Activated naive CD4-positive, alpha-beta T cell treated with anti-CD3 and anti-CD28 coated beads, Interleukin-2, amount 10 ng/mL, durations not matched to agents 7 days and 5 days (primary cell): ENCODE results near the gene RALA.

Experiments used
- CTCF ChIA-PET: fragments of 350-600 bp; sonication (Branson Sonifier 250); formaldehyde crosslinking; loops from one replicate; lab custom pipeline; 2021; ENCODE audit warnings: antibody characterized with exemption; lab: Charles Lee
- DNase-seq: peaks from one replicate; pipeline ENCODE4 v3.0.0-alpha.2; 2020
- H3K27ac Mint-ChIP-seq: one replicate; pipeline ENCODE4 v1.8.0; 2021; ENCODE audit warnings: mild to moderate bottlenecking, moderate library complexity, mixed read lengths
- H3K27me3 Mint-ChIP-seq: one replicate; pipeline ENCODE4 v1.8.0; 2021; ENCODE audit warnings: mild to moderate bottlenecking, mixed read lengths
- H3K36me3 Mint-ChIP-seq: one replicate; pipeline ENCODE4 v1.8.0; 2021; ENCODE audit warnings: mixed read lengths
- H3K4me1 Mint-ChIP-seq: one replicate; pipeline ENCODE4 v1.8.0; 2021; ENCODE audit warnings: mixed read lengths
- H3K4me3 Mint-ChIP-seq: one replicate; pipeline ENCODE4 v1.8.0; 2021; ENCODE audit warnings: mild to moderate bottlenecking, moderate library complexity, mixed read lengths
- H3K9me3 Mint-ChIP-seq: one replicate; pipeline ENCODE4 v1.8.0; 2021; ENCODE audit warnings: mixed read lengths

Gene RALA

GRCh38 chr7:39620486-39620885, 2.9 kb upstream of the RALA start:
- DNase-seq = no peak
- CTCF ChIA-PET = interaction anchor here (5.4 kb wide), 1 partner anchor 41 kb away, joined by 47 read pairs; no protein-coding TSS in a partner anchor
- H3K27me3 Mint-ChIP-seq = no peaks in the 10 kb centered on the region
- peaks cover 26% of the 10 kb centered on the region for H3K4me1 Mint-ChIP-seq
- H3K27ac Mint-ChIP-seq = no peak overlapping the region
- H3K9me3 Mint-ChIP-seq = no peaks in the 10 kb centered on the region
- peaks cover 13% of the 10 kb centered on the region for H3K36me3 Mint-ChIP-seq
- H3K4me3 Mint-ChIP-seq = no peak overlapping the region

DNA sequence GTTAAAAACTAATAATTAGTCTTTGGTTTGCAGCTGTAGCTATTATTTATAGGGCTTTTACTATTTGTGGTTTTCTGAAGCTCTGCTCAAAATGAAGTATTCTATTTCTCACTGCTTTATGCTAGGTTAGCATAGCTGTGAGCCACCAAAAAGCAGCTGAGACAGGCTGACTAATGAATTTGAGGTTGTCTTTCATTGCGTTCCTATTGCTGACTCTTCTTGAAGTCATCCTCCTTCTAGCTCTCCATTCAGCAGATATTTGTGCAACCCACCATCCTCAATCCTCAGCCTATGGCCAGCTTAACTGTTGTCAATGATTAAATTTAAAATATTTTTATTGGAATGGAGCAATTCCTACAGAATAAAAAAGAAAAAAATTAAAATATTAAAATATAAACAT, 2.1 kb upstream of the RALA start:
- Mint-ChIP-seq H3K27me3 (no peaks in the 10 kb centered on the region), H3K36me3 (peaks cover 16% of the 10 kb centered on the region), H3K27ac (no peak overlapping the region), H3K9me3 (no peaks in the 10 kb centered on the region), H3K4me3 (no peak overlapping the region), H3K4me1 (peaks cover 34% of the 10 kb centered on the region)
- CTCF ChIA-PET = interaction anchor here (1.1 to 5.4 kb wide), 2 partner anchors 42 to 121 kb away, joined by 4 to 47 read pairs; no protein-coding TSS in a partner anchor
- no peak for DNase-seq

- H3K36me3 Mint-ChIP-seq = peaks cover 21% of the 10 kb centered on the region
- no peak overlapping the region for H3K27ac Mint-ChIP-seq
- CTCF ChIA-PET = interaction anchor here (1.0 to 5.4 kb wide), 4 partner anchors 42 to 125 kb away, joined by 3 to 47 read pairs (median 4); no protein-coding TSS in a partner anchor
- H3K4me1 Mint-ChIP-seq = peaks cover 40% of the 10 kb centered on the region
- DNase-seq = no peak
- peak overlapping the region; percentile 88 for H3K4me3 Mint-ChIP-seq
- H3K27me3 Mint-ChIP-seq = no peaks in the 10 kb centered on the region
- H3K9me3 Mint-ChIP-seq = no peaks in the 10 kb centered on the region
Observed at GRCh38 chr7:39621784-39622411, 1.5 kb upstream of the RALA start.

- DNase-seq = no peak
- peaks cover 22% of the 10 kb centered on the region for H3K36me3 Mint-ChIP-seq
- no peaks in the 10 kb centered on the region for H3K27me3 Mint-ChIP-seq
- peak overlapping the region; percentile 88 for H3K4me3 Mint-ChIP-seq
- no peaks in the 10 kb centered on the region for H3K9me3 Mint-ChIP-seq
- H3K4me1 Mint-ChIP-seq = peaks cover 48% of the 10 kb centered on the region
- CTCF ChIA-PET = interaction anchor here (0.7 to 5.4 kb wide), 5 partner anchors 28 to 124 kb away, joined by 3 to 47 read pairs (median 3); no protein-coding TSS in a partner anchor
- H3K27ac Mint-ChIP-seq = peak overlapping the region; percentile 90
Observed at GRCh38 chr7:39622609-39623008, 763 bp upstream of the RALA start.

DNA sequence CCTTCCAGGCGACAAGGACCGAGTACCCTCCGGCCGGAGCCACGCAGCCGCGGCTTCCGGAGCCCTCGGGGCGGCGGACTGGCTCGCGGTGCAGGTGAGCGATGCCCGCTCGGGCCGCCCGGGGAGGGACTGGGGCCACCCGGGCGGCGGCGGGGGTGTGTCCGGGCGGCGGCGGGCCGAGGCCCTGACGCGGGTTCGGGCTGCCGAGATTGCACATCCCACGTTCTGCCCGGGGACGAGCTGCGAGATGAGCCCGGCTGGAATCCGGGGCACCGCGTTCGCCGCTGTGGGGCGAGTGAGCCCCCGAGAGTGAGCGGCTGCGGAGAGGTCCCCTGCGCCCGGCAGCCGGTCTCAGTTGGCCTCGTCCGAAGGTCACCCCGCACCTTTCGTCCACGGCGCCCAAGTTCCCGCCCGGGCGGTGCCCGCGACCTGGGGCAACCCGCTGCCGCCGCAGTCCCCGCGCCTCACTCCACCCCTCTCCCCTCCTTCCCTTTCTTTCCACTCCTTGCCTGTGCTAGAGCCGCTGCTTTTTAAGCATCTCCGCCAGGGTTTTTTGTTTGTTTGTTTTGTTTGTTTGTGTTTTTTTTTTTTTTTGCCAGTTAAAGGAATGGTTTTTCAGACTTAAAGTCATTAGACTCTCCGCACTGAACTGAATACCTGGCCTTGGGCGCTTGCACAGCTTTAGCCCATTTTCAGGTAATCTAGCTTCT, 515 bp downstream of the RALA start:
- no peaks in the 10 kb centered on the region for H3K9me3 Mint-ChIP-seq
- H3K27ac Mint-ChIP-seq = peak overlapping the region; percentile 94
- H3K4me1 Mint-ChIP-seq = peaks cover 55% of the 10 kb centered on the region
- peak; percentile 49 for DNase-seq
- CTCF ChIA-PET = interaction anchor here (0.6 to 5.4 kb wide), 5 partner anchors 29 to 1112 kb away, joined by 3 to 47 read pairs (median 3); no protein-coding TSS in a partner anchor
- H3K36me3 Mint-ChIP-seq = peaks cover 29% of the 10 kb centered on the region
- no peaks in the 10 kb centered on the region for H3K27me3 Mint-ChIP-seq
- peak overlapping the region; percentile 98 for H3K4me3 Mint-ChIP-seq

DNA sequence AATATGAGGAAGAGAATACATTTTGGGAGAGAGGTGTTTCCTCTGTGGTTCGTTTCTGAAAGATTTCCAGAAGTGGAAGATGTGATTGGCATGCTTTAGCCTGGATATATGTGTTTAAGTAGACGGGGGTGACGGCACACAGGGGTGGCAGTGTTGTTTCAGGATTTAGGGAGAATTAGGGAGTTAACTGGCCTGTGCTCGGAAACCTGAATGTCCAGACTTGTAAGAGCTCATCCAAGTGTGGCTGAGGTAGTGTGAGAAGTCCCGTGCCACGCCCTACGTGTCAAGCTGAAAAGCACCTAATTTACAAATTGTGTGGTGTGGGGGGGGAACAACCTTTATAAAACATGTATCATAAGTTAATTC, 1.1 kb downstream of the RALA start:
- H3K9me3 Mint-ChIP-seq = no peaks in the 10 kb centered on the region
- DNase-seq = no peak
- CTCF ChIA-PET = interaction anchor here (0.6 to 5.4 kb wide), 4 partner anchors 45 to 1111 kb away, joined by 3 to 47 read pairs (median 3); no protein-coding TSS in a partner anchor
- peak overlapping the region; percentile 98 for H3K4me3 Mint-ChIP-seq
- peak overlapping the region; percentile 94 for H3K27ac Mint-ChIP-seq
- H3K27me3 Mint-ChIP-seq = no peaks in the 10 kb centered on the region
- H3K4me1 Mint-ChIP-seq = peaks cover 59% of the 10 kb centered on the region
- H3K36me3 Mint-ChIP-seq = peaks cover 33% of the 10 kb centered on the region

DNA sequence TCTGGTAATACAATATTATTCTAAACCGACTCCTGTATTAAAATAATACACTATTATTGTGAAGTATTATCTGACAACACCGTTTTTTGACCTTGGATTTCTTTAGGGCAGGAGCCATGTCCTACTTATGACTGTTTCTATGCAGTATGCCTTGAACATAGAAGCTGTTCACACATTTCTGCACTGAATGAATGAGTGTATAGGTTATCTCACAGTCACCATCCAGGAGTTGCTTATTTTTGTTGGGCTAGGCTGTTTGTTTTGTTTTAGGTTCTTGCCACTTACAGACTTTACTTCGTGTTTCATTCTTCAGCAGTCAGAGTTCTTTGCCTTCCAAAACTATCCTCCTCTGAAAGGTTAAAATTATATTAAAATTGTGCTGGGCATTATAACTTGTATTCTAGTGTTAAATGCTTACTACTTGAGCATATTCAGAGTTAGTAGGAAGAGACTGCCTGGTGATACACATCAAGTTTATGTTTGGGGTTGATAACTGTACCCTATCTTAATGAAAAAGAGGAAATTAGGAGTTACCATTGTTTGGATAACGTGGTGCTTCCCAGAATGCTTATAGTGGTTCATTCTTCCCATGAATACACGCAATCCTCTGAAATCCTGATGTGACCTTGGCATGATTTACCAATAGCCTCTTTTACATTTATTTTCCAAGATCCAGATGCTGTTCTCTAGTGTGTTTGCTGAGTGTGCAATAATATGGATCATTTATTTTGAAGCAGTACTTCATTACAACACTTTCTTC, 1.7 kb downstream of the RALA start:
- H3K36me3 Mint-ChIP-seq = peaks cover 37% of the 10 kb centered on the region
- H3K27me3 Mint-ChIP-seq = no peaks in the 10 kb centered on the region
- CTCF ChIA-PET = interaction anchor here (1.3 to 5.4 kb wide), 2 partner anchors 46 to 121 kb away, joined by 3 to 47 read pairs; no protein-coding TSS in a partner anchor
- DNase-seq = no peak
- no peaks in the 10 kb centered on the region for H3K9me3 Mint-ChIP-seq
- H3K27ac Mint-ChIP-seq = peak overlapping the region; percentile 94
- peaks cover 59% of the 10 kb centered on the region for H3K4me1 Mint-ChIP-seq
- peak overlapping the region; percentile 98 for H3K4me3 Mint-ChIP-seq

DNA sequence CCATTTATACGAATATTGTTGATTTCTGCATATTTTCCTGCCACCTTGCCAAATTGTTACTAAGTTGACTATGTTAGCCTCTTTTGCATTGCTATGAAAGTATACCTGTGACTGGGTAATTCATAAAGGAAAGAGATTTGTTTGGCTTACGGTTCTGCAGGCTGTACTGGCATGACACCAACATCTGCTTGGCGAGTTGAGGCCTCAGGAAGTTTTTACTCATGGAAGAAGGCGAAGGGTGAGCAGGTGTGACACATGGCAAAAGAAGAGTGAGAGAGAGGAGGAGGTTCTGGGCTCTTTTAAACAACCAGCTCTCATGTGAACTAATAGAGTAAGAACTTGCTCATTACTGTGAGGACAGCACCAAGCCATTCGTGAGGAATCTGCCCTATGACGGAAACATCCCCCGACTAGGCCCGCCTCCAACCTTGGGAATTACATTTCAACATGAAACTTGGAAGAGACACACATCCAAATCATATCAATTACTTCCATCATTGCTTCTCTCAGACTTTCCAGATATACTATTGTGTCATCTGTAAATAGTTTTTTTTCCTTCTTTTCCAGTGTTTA, 8.4 kb downstream of the RALA start:
- Mint-ChIP-seq H3K4me3 (no peak overlapping the region), H3K9me3 (peaks cover 4% of the 10 kb centered on the region), H3K27me3 (no peaks in the 10 kb centered on the region), H3K36me3 (peaks cover 65% of the 10 kb centered on the region), H3K4me1 (peaks cover 72% of the 10 kb centered on the region), H3K27ac (no peak overlapping the region)
- no peak for DNase-seq
- CTCF ChIA-PET = no interaction called here

GRCh38 chr7:39633563-39634477, 10.4 kb downstream of the RALA start:
- Mint-ChIP-seq H3K27ac (peak overlapping the region; percentile 94), H3K36me3 (peaks cover 64% of the 10 kb centered on the region), H3K4me3 (peak overlapping the region; percentile 50), H3K4me1 (peaks cover 73% of the 10 kb centered on the region), H3K27me3 (no peaks in the 10 kb centered on the region), H3K9me3 (peaks cover 4% of the 10 kb centered on the region)
- CTCF ChIA-PET = no interaction called here
- peak; percentile 46 for DNase-seq

DNA sequence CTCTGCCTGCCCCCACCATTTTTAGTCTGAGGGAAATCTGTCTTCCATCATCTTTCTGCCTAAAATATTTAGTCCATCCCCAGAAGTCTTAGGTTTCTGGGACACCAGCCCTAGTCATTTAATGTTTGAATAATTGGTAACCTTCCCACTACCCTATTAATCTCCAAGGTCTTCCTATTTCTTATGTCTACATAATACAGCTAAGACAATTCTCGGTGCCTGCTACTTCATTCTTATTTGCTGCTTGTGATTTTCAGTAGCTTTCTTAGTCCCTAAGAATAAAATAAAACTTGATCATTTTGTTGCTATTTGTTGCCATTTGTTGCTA, 11.1 kb downstream of the RALA start:
- H3K4me1 Mint-ChIP-seq = peaks cover 68% of the 10 kb centered on the region
- CTCF ChIA-PET = no interaction called here
- peaks cover 4% of the 10 kb centered on the region for H3K9me3 Mint-ChIP-seq
- peak overlapping the region; percentile 50 for H3K4me3 Mint-ChIP-seq
- no peak for DNase-seq
- peaks cover 65% of the 10 kb centered on the region for H3K36me3 Mint-ChIP-seq
- H3K27me3 Mint-ChIP-seq = no peaks in the 10 kb centered on the region
- H3K27ac Mint-ChIP-seq = peak overlapping the region; percentile 94

- Mint-ChIP-seq H3K27ac (no peak overlapping the region), H3K4me1 (peaks cover 66% of the 10 kb centered on the region), H3K9me3 (peaks cover 2% of the 10 kb centered on the region), H3K4me3 (no peak overlapping the region), H3K36me3 (peaks cover 62% of the 10 kb centered on the region), H3K27me3 (no peaks in the 10 kb centered on the region)
- no peak for DNase-seq
- CTCF ChIA-PET = no interaction called here
Observed at GRCh38 chr7:39637400-39637799, 14.0 kb downstream of the RALA start.

DNA sequence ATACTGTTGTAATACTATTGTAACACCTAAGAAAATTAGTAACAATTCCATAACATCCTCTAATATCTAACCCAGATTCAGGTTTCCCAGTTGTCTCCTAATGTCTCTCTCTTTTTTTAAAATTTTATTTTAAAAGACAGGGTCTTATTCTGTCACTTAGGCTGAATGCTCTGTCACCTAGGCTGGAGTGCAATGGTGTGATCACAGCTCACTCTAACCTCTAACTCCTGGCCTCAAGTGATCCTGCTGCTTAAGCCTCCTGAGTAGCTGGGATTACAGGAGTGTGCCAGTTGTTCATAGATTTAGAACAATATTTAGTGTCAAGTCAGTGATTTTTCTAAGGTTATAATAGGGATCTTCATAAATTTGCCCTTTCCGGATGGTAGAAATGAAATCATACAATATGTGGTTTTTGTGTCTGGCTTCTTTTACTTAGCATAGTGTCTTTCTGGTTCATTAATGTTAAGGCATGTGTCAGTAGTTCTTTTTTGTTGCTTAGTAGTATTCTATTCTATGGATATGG, 14.7 kb downstream of the RALA start:
- H3K9me3 Mint-ChIP-seq = peaks cover 2% of the 10 kb centered on the region
- H3K27me3 Mint-ChIP-seq = no peaks in the 10 kb centered on the region
- no peak overlapping the region for H3K27ac Mint-ChIP-seq
- peaks cover 61% of the 10 kb centered on the region for H3K4me1 Mint-ChIP-seq
- CTCF ChIA-PET = no interaction called here
- no peak overlapping the region for H3K4me3 Mint-ChIP-seq
- H3K36me3 Mint-ChIP-seq = peaks cover 59% of the 10 kb centered on the region
- DNase-seq = no peak

- H3K9me3 Mint-ChIP-seq = no peaks in the 10 kb centered on the region
- H3K27ac Mint-ChIP-seq = no peak overlapping the region
- DNase-seq = no peak
- peaks cover 15% of the 10 kb centered on the region for H3K4me1 Mint-ChIP-seq
- no peaks in the 10 kb centered on the region for H3K27me3 Mint-ChIP-seq
- peaks cover 34% of the 10 kb centered on the region for H3K36me3 Mint-ChIP-seq
- no peak overlapping the region for H3K4me3 Mint-ChIP-seq
- CTCF ChIA-PET = no interaction called here
Observed at GRCh38 chr7:39642896-39643295, 19.5 kb downstream of the RALA start.
